Measurements from ENCODE around the gene KIF5A.
A peak's percentile ranks its signal among the peaks of the same experiment; 100 is the strongest.

Gene KIF5A

GRCh38 chr12:57535764-57536596 is 13.9 kb upstream of the KIF5A start:
- no peak for DNase-seq

GRCh38 chr12:57536597-57536942 is 13.3 kb upstream of the KIF5A start:
- DNase-seq = no peak

GRCh38 chr12:57539134-57539768 is 10.6 kb upstream of the KIF5A start:
- no peak for DNase-seq

- no peak for DNase-seq
Observed at GRCh38 chr12:57541001-57541400, 8.8 kb upstream of the KIF5A start.

GRCh38 chr12:57541717-57542116 is 8.1 kb upstream of the KIF5A start:
- DNase-seq = no peak

GRCh38 chr12:57543581-57543980 is 6.3 kb upstream of the KIF5A start:
- DNase-seq = no peak

- no peak for DNase-seq
Observed at GRCh38 chr12:57545809-57546437, 3.9 kb upstream of the KIF5A start.

- DNase-seq = peak; percentile 98
Observed at GRCh38 chr12:57546438-57547287, 3.2 kb upstream of the KIF5A start, which contains the start of gene DCTN2. Gene DCTN2, minus strand, starts transcription at chr12:57547192. Its CDS starts 129 bp downstream, at chr12:57547063.

GRCh38 chr12:57547288-57548012 is 2.4 kb upstream of the KIF5A start:
- no peak for DNase-seq

GRCh38 chr12:57548013-57548315 is 1.9 kb upstream of the KIF5A start:
- DNase-seq = no peak

GRCh38 chr12:57548488-57548887 is 1.4 kb upstream of the KIF5A start:
- no peak for DNase-seq

- no peak for DNase-seq
Observed at GRCh38 chr12:57549203-57549908, 488 bp upstream of the KIF5A start.

- DNase-seq = no peak
Observed at GRCh38 chr12:57550641-57551549, 1.1 kb downstream of the KIF5A start.

GRCh38 chr12:57551637-57552305 is 1.9 kb downstream of the KIF5A start:
- no peak for DNase-seq

GRCh38 chr12:57552306-57552651 is 2.4 kb downstream of the KIF5A start:
- DNase-seq = no peak

- no peak for DNase-seq
Observed at GRCh38 chr12:57552835-57553313, 3.0 kb downstream of the KIF5A start.

- no peak for DNase-seq
Observed at GRCh38 chr12:57553343-57554202, 3.7 kb downstream of the KIF5A start.

- DNase-seq = no peak
Observed at GRCh38 chr12:57554453-57554852, 4.6 kb downstream of the KIF5A start.

GRCh38 chr12:57554897-57555296 is 5.1 kb downstream of the KIF5A start:
- DNase-seq = no peak

Data from AML-193 (cell line).